GM21619 (cell line): ENCODE results near the gene KLK13.

Experiments used
- ATAC-seq: cut with Tn5 transposase; IDR thresholded peaks from one replicate; pipeline ENCODE4 v1.9.1; 2021; ENCODE audit not compliant: unreplicated experiment

Gene KLK13

DNA sequence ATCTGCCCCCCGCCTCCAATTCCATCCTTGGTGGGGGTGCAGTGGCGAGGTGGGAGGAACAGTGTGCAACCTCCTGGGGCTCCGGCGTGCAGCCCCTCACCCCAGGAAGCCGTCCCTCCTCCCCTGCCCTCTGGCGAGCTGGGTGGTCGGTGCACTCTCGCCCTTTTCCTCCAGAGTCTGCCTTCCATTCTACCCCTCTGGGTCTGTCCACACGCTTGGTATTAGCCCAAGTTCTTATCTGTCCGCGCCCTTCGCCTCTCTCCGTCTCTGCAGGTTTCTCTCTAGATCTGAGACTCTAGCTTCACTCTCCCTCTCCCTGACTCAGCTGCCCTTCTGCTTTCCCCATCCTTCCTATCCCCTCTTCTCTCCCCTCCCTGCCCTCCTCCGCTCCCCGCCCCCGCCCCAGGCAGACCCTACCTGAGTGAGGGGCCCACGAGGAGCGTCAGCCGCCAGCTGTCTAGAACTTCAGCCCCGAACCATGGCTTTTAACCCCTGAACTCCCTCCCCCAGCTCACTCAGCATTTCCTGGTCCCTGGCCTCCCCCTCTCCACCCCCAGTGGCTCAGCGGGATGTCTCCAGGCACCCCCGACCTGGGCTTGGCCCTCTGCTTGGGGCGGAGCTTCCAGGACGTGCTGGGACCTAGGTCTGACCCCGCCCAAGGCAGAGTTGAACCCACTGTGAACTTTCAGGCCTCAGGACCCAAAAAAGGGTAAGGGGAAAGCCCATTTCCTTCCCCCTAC is 499 bp upstream of the KLK13 start:
- ATAC-seq: no peak

DNA sequence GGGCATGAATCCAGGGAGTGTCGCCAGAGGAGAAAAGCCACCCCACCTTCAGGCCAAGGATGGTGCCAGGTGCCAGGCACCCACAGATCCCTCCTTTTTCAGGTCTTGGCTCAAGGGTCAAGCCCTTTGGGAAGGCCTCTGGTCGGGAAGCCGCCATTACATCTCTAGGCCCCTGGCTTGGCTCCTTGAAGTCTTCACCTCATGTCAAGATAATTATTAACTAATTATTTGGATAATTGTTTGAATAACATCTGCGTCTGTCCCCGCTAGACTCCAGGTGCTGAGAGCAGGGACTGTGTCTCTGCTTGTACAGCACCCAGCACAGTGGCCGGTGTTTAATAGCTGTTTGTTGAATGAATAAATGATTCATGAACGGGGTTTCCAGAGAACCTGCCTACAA is 1.2 kb downstream of the KLK13 start:
- ATAC-seq: no peak

DNA sequence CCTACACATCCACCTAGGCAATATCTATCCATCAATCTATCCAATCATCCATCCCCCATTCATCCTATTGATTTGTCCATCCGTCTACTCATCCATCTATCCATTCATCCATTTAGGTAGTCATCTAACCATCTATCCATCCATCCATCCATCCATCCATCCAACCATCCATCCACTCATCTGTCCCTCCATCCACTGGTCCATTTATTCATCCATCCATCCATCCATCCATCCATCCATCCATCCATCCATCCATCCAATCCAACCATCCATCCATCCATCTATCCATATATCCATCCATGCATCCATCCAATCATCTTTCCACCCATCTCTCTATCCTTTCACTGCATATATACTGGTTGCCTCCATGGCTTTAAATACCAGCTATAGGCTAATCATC is 3.9 kb downstream of the KLK13 start:
- no peak for ATAC-seq

DNA sequence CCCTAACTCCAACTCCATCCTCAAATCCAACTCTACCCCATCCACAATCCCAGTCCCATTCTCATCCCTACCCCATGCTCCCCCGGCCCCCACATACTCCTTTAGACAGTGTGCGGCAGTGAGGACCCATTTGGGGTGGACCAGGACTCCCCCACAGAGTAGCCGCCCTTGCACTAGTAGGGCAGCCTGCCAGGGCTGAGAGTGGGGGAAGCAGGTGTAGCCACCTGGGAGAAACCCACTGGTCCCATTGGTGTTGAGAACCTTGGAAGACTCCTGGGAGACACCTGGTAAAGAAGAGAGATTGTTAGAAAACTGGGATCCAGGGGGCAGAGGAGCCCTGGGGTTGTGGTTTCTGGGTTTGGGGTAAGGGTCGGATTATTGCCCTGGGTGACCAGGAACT is 4.6 kb downstream of the KLK13 start:
- no peak for ATAC-seq

DNA sequence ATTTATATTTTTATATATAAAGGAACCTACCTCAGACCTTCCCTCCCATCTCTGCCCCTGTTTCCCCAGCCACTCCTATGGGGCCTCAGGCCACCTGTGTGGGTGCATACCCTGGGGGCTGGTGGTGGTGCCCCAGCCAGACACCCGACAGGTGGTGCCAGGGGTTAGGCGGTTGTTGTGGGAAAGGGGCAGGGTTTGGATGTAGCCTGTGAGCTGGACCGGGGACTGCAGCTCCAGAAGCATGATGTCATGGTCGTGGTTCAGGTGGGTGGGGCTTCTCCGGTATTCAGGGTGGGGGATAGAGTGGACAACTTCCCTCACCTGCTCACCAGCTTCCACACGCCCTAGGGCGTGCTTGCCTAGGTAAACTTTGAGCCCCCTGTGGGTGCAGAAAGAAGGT is 5.2 kb downstream of the KLK13 start:
- no peak for ATAC-seq

DNA sequence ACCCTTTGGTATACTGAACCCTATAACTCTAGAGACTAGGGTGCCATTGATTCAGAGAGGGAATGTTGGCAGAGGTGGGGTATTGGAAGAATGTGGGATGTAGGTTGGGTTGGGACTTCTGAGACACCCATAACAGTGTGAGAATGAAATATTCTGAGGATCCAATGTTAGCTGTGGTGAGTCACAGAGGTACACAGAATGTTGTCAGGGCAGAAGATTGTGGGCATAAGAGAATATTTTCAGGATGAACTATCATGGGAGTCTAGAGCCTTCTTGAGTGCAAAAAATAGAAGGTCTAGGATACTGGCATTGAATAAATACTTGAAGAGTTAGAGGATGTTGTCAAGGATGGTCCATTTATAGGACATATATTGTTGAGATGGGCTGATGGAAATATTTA is 9.0 kb downstream of the KLK13 start:
- ATAC-seq: no peak

DNA sequence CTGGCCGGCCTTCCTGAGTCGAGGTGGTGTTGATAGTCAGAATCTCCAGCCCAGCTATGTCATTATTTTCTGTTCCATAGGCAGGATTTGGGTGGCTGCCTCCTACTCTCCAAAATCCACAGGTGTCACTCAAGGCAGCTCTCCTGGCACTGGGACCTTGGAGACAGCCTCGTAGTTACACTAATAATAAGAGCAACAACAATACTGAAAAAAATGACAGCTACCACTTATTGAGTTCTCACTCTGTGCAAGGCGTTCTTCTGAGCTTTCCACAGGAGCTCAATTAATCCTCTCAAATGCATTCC is 17.9 kb downstream of the KLK13 start:
- no peak for ATAC-seq

DNA sequence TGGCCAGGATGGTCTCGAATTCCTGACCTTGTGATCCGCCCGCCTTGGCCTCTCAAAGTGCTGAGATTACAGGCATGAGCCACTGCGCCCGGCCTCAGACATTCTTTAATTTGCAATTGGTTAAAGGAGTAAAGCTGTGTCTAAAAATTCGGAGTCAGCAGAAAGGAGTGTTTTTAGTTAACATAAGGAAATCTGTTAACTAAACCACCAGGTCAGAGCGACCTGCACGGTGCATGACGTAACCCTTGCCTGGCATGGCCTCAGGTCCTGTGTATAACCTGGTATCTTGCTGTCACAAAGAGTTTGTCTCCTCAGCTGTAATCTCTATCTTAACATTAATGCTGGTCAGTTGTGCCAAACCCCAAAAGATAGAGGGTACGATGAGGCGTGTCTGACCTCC is 20.6 kb downstream of the KLK13 start:
- no peak for ATAC-seq

DNA sequence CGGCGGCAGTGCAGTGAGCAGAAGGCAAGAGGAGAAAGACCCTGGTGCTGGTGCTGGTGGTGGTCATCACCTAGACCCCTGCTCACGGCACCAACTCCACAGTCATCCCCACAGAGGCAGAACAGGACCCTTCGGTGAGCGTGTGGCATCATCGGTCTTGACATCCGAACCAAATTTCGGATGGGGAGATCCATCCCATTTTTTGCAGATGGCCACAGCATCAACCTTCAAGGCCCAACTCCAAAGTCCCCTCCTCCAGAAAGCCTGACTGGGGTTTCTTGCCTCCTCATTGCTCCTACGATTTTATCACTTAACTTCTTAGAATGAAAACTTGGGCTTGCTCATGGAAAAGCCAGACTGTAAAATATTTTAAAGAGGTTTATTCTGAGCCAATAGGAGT is 21.4 kb downstream of the KLK13 start:
- no peak for ATAC-seq

DNA sequence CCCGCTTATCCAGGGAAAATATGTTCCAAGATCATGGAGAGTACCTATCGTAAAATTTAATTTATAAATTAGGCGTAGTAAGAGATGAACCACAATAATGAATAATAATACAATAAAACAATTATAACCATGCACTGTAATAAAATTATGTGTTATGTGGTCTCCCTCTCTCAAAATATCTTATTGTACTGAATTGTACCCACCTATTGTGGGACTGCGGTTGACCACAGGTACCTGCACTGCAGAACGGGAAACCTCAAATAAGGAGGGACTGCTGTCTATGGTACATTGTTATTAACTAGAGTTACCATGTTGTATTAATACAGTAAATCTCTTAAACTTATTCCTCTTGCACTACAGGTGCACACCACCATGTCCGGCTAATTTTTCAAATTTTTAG is 24.7 kb downstream of the KLK13 start:
- no peak for ATAC-seq

DNA sequence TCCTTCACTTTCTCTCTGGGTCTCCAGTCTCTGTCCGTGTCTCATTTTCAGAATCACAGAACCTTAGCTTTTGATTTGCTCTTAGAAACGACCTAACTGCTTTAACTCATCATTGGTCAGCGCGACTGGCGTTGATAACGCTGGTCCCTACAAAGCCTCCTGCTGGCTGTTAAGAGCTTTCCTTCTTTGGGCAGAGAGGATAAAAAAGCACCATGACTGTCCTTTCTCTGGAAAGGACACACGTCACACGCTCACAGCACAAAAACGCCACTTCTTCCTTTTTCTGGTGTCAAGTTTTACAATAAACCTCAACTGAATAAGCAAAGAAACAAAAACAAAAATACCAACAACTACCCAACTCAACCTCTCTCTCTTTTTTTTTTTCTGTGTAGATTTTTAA is 28.4 kb downstream of the KLK13 start:
- no peak for ATAC-seq

DNA sequence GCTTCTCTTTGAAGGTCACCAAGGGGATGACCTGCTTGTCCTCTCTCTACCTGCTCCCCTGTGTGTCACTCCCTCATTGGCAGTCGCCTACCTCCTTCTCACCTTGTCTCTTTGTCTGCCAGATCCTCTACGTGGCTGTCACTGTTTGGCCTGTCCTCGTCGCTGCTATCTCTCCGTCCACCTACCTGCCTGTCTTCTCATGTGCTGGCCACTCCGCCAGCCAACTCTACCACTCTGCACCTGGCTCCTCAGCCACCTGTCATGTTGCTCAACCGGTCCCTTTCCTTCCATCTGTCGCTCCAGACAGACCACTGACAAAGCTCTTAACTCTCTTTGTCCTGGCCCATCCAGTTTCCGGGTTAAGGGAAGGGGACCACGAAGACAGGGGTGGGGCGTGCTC is 30.2 kb downstream of the KLK13 start, which contains the start of gene KLK12:
TSS of gene KLK12 (minus strand) at position 299 of the 400 bp plus-strand sequence. CDS start 381 bp downstream, outside the sequence.
- ATAC-seq: no peak

DNA sequence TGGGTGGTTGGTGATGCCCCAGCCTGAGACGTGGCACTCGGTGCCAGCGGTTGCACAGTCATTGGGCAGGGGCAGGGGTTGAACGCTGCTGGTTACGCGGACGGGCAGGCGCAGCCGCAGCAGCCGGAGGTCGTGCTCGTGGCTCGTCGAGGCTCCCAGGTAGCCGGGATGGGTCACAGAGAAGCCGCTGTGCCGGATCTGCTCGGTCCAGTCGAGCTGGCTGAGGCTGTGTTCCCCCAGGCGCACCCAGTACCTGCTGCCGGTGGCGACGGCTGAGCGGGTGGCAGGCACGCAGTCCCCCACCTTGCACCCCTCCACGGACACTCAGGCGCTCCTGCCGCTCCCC is 33.0 kb downstream of the KLK13 start:
- no peak for ATAC-seq

DNA sequence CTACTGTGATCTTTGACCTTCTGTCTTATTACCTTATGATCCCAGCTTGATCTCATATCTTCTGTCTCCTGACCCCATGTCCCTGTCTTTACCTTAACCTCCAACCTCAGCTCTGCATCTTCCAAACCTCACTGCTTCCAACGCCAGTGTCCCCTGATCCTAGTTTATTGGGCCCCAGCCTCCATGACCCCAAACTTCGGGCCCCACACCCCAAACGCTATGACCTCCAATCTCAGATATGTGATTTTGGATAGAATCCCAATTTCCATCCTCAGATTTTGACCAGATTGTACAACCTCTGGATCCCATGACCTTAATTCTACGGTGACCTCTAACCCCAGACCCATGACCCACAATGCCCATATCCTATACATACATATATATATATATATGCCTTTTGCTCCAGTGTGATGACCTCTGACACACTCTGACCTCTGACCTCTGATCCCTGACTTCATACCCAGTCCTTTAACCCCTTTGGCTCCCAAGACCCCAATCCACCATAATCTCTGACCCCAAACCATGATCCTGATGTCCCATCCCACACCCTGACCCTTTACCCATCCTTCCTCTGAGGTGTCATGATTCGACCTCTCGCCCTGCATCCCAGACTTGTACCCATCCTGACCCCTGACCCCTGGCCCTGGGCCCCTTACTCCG is 33.5 kb downstream of the KLK13 start:
- ATAC-seq: no peak

DNA sequence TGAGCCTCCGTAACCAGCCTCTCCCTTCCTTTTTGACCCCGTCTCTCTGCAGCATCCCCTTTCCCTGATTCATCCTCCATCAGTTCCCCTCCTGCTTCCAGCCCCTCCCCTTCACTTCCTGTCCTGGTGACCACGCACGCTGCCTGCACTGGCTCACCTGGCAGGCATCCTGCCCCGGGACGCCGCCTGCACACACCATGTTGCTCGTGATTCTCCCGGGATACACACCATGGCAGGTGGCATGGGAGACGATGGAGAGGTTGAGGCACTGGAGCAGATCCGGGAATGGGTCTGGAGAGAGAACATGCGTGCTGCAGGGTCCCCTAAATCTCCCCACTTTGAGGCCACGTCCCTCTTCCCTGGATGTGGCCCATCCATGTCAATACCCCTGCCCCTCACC is 34.3 kb downstream of the KLK13 start:
- ATAC-seq: no peak

DNA sequence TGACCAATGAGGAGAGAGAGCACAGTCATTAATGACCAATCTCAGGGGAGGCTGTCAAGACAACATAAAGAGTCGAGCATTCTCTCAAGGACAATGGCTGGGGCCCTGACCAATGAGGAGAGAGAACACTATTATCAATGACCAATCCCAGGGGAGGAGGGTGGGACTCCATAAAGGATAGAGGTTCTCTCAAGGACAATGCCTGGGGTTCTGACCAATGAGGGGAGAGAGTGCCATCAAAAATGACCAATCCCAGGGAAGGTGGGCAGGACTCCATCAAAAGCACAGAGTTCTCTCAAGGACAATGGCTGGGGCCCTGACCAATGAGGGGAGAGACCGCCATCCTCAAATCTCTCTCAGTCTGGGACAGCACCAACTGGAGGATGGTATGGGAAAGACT is 35.2 kb downstream of the KLK13 start:
- ATAC-seq: no peak

DNA sequence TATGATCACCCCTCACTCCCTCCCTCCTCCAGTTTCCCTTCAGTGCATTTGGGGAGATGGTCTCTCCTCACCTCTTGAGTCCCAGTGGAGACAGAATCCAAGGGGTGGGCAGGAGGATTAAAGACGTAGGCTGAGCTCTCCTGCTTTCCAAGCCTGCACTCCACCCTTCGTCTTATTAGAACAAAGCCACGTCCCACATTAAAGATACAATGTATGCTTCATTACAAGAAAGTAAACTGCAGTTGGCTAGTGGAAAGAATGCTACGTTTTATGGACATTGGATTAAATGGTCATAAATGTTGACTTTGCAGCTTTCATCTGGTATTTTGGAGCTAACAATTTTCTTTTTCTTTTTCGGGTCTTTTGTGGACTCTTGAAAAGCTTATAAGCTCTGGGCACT is 37.0 kb downstream of the KLK13 start:
- ATAC-seq: no peak

DNA sequence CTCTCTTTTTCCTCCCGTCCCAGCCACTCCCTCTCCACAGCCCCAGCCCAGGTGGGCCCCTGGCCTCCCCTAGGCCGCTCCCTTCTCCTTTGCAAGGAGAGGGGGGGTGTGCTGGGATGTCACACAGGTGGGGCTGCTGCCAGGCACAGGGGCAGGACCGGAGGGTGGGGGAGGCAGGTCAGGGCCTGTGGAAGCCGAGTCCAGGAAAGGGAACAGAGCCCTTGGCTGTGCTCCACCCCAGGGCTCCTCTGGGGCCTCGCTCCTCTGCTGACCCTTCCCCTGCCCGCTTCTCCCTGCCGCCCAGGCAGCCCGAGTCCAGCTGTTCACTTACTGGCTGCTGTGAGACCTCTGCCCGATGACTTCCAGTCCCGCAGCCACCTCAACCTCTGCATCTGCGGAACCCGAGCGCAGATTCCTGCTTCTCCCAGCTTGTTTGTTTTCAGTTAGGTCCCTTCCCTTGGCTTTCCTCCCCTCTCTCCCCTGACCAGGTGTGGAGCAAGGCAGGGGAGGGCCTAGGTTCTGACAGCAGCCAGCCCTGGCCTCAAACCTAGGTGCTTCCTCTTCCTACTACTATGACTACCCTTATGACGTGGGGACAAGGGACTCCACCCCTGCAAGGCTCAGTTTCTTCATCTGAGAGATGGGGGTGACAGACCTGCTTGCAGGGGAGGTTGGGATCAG is 37.6 kb downstream of the KLK13 start:
- no peak for ATAC-seq

DNA sequence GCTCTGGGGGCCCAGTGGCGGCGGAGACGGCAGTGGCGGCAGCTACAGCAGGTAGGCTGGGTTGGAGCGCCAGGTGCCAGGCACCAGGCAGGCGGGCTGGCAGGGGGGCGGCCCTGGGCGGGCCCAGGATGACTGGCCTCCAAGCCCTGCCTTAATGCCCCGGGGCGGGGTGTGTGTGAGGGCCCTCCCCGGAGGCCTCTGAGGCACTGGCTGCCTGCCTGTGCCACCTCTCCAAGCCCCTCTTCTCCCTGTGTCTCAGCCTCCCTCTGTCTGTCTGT is 38.4 kb downstream of the KLK13 start, which contains the start of gene KLK11:
TSS of gene KLK11 (minus strand) at position 63 of the 278 bp plus-strand sequence. CDS start 985 bp downstream, outside the sequence.
- ATAC-seq: no peak

DNA sequence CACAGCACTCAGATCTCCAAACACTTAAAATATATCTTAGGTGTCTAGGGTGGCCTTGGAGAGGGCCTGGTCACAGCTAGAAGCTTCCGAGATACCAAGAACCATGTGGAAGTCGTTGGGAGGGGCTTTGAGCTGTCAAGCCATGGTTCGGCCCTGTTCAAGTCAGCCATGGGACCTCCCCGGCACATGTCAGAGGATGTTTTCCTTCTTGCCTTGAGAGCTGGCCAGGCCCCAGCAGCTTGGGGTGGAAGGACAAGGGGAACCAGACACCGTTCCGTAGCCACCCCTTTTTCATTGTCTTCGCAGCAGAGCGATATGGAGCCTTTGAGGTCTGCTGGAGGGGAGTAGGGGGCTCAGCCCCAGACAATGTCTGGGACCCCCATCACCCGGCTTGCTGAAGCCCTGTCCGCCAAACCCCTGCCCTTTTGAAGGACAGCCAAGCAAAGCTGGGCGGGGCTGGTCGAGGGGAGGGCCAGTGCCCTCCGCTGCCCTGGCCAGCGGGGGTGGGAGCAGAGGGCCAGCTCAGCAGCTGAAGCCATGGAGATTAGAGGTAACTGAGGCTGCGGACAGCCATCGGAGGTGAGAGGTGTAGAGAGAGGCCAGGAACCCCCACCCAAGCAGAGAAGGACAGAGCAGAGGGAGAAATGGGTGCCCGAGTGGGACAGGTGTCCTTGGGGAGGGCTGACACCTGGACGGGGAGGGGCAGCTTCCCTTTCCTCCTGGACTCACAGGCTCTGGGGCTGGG is 38.9 kb downstream of the KLK13 start:
- no peak for ATAC-seq

DNA sequence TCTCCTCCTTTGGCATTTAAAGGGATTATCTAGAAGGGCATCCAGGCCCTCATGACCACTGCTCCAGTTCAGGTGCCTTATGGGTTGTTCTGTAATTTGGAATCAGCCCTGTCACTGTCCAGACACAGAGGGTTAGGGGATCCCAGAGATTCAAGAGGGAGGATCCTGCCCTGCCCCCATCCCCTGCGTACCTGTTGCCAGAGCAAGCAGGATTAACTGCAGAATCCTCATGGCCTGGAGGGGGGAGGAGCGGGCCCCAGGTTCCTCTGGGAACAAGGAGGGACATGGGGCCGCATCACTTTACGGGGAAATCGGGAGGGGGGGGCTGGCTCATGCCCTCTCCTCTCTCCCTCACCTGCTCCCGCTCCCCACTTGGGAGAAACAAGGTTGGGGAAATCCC is 39.5 kb downstream of the KLK13 start:
- ATAC-seq: no peak

DNA sequence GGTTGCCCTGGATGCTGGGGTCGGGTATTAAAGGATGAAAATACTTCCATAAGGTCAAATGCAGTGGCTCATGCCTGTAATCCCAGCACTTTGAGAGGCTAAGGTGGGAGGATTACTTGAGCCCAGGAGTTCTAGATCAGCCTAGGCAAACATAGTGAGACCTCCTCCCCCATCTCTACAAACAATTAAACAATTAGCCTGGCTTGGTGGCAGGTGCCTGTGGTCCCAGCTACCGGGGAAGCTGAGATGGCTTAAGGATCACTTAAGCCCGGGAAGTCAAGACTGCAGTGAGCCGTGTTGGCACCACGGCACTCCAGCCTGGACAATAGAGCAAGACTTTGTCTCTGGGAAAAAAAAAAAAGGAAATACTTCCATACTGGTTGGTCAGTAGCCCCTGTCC is 40.0 kb downstream of the KLK13 start:
- no peak for ATAC-seq
